ENCODE data around the gene MEA1.
A peak's percentile ranks its signal among the peaks of the same experiment; 100 is the strongest.

MEA1 gene

DNA sequence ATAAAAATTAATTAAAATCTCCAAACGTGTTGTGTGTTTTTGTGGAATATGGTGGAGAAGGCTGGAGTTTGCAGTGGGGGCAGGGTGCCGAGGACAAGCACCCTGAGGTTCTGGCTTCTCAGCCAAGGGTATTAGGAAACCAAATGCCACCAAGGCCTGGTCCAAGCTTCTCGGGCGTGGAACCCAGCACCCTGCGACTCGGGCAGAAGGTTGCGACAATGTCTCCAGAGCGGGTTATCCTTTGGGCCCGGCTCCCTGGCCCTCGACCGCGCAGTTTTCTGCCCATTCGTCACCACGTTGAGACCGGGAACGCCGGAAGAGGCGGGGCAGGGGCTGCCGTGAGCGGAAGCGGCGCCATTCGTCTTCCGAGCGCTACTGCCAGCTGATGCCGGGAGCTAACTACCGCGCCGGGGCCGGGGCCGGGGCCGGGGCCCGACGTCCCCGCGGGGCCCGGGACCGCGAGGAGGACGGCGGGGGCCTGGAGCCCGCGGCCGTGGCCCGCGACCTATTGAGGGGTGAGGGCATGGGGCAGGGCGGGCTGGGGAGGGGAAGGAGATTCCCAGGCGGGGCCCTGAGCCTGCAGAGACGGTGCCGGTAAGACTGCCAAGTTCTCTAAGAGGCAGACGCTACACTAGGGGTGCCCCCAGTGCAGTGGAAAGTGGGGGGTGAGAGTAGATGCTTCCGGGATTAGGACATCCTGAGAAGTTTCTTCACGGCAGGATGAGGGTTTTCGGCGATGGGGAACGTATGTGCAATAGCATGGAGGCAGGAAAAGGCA is 7.7 kb upstream of the MEA1 start, which contains the start of gene RRP36 (continued):
- TF ChIP-seq ZNF362 (tag by site-specific recombination; IDR thresholded peaks at IDR 0.05) = no peak; the same call in 1 of the 2 replicates

DNA sequence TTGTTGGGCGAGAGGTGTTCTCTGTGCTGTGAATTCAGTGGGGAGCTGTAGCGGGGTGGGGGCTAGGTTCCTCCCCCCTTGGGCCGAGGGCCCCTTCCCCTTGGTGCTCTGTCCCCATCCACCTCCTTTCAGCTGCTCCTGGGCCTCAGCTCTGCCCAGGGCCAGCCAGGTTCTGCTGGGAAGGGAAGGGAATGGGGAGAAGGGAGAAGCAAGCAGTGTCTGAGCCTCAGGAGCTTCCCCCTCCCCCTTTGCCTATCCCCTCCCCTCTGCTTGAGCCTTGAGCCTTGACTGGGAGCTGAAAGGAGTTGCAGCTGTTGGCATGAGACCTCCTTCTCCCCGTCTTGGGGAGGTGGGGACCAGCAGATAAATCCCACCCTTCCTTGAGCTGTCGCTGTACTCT is 7.1 kb upstream of the MEA1 start:
- Histone ChIP-seq H3K27ac (ENCODE audit: extremely low read depth, low read depth, low read length) (peak overlapping the region; percentile 86), H3K4me1 (ENCODE audit: control insufficient read depth, insufficient read depth, low read length) (peaks cover 9% of the 10 kb centered on the region), H3K4me3 (ENCODE audit: low read depth, low read length) (peak overlapping the region; percentile 91), H3K36me3 (ENCODE audit: control insufficient read depth in 2 of 2, insufficient read depth in 1 of 2, low read length in 2 of 2) (peaks cover 52 to 77% of the 10 kb centered on the region in 2 experiments), H3K9me3 (ENCODE audit: control insufficient read depth, insufficient read depth, low read depth, low read length) (no peaks in the 10 kb centered on the region)
- CTCF ChIA-PET = interaction anchor here (0.8 to 2.3 kb wide), 8 partner anchors 10 to 123 kb away, joined by 3 to 11 read pairs (median 4); no protein-coding TSS in a partner anchor
- POLR2A ChIA-PET = interaction anchor here (0.5 to 9.2 kb wide), 21 partner anchors 7 to 1048 kb away, joined by 3 to 66 read pairs (median 5); partner anchors contain the start of genes CNPY3, CUL7, GNMT and KLC4
- TF ChIP-seq SP3 (tag by site-specific recombination; IDR thresholded peaks at IDR 0.05) (peak; percentile 29; the same call in 1 of the 2 replicates), ZNF701 (tag by site-specific recombination; IDR thresholded peaks at IDR 0.05) (0 out of 2 replicates have a peak, but pooled peaks have one; percentile 15), ZNF621 (tag by site-specific recombination; IDR thresholded peaks at IDR 0.05) (no peak), SCRT2 (tag by site-specific recombination; IDR thresholded peaks at IDR 0.05) (peak; percentile 69), ZNF626 (tag by site-specific recombination; IDR thresholded peaks at IDR 0.05) (no peak), ZNF664 (tag by site-specific recombination; IDR thresholded peaks at IDR 0.05) (no peak), ZSCAN16 (tag by site-specific recombination; IDR thresholded peaks at IDR 0.05) (no peak), KLF8 (tag by site-specific recombination; IDR thresholded peaks at IDR 0.05) (no peak), ZNF341 (tag by site-specific recombination; IDR thresholded peaks at IDR 0.05; ENCODE audit: low read depth) (peak; percentile 63), ZBTB10 (tag by site-specific recombination; IDR thresholded peaks at IDR 0.05) (peak; percentile 32; the same call in 1 of the 2 replicates), KLF1 (tag by site-specific recombination; IDR thresholded peaks at IDR 0.05) (0 out of 2 replicates have a peak, but pooled peaks have one; percentile 14), ZNF558 (tag by site-specific recombination; IDR thresholded peaks at IDR 0.05) (no peak), ZNF114 (tag by site-specific recombination; IDR thresholded peaks at IDR 0.05) (no peak), MZF1 (tag by site-specific recombination; IDR thresholded peaks at IDR 0.05; ENCODE audit: borderline replicate concordance) (peak; percentile 42; the same call in 1 of the 2 replicates), EGR2 (tag by site-specific recombination; IDR thresholded peaks at IDR 0.05; ENCODE audit: low read depth) (no peak), GLI2 (tag by site-specific recombination; IDR thresholded peaks at IDR 0.05; ENCODE audit: borderline replicate concordance, low read depth) (no peak), ZNF239 (tag by site-specific recombination; IDR thresholded peaks at IDR 0.05) (no peak), ZBTB48 (tag by site-specific recombination; IDR thresholded peaks at IDR 0.05) (no peak), ZNF311 (tag by site-specific recombination; IDR thresholded peaks at IDR 0.05; ENCODE audit: borderline replicate concordance) (no peak)
- TF ChIP-seq, protein P1, sequence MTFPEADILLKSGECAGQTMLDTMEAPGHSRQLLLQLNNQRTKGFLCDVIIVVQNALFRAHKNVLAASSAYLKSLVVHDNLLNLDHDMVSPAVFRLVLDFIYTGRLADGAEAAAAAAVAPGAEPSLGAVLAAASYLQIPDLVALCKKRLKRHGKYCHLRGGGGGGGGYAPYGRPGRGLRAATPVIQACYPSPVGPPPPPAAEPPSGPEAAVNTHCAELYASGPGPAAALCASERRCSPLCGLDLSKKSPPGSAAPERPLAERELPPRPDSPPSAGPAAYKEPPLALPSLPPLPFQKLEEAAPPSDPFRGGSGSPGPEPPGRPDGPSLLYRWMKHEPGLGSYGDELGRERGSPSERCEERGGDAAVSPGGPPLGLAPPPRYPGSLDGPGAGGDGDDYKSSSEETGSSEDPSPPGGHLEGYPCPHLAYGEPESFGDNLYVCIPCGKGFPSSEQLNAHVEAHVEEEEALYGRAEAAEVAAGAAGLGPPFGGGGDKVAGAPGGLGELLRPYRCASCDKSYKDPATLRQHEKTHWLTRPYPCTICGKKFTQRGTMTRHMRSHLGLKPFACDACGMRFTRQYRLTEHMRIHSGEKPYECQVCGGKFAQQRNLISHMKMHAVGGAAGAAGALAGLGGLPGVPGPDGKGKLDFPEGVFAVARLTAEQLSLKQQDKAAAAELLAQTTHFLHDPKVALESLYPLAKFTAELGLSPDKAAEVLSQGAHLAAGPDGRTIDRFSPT (tag by site-specific recombination; IDR thresholded peaks at IDR 0.05) = no peak
- TF ChIP-seq, protein P2, sequence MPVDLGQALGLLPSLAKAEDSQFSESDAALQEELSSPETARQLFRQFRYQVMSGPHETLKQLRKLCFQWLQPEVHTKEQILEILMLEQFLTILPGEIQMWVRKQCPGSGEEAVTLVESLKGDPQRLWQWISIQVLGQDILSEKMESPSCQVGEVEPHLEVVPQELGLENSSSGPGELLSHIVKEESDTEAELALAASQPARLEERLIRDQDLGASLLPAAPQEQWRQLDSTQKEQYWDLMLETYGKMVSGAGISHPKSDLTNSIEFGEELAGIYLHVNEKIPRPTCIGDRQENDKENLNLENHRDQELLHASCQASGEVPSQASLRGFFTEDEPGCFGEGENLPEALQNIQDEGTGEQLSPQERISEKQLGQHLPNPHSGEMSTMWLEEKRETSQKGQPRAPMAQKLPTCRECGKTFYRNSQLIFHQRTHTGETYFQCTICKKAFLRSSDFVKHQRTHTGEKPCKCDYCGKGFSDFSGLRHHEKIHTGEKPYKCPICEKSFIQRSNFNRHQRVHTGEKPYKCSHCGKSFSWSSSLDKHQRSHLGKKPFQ (tag by site-specific recombination; IDR thresholded peaks at IDR 0.05) = no peak
- TF ChIP-seq, protein P3, sequence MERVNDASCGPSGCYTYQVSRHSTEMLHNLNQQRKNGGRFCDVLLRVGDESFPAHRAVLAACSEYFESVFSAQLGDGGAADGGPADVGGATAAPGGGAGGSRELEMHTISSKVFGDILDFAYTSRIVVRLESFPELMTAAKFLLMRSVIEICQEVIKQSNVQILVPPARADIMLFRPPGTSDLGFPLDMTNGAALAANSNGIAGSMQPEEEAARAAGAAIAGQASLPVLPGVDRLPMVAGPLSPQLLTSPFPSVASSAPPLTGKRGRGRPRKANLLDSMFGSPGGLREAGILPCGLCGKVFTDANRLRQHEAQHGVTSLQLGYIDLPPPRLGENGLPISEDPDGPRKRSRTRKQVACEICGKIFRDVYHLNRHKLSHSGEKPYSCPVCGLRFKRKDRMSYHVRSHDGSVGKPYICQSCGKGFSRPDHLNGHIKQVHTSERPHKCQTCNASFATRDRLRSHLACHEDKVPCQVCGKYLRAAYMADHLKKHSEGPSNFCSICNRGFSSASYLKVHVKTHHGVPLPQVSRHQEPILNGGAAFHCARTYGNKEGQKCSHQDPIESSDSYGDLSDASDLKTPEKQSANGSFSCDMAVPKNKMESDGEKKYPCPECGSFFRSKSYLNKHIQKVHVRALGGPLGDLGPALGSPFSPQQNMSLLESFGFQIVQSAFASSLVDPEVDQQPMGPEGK (tag by site-specific recombination; IDR thresholded peaks at IDR 0.05) = 0 out of 2 replicates have a peak, but pooled peaks have one; percentile 58
